Astrocyte (in vitro differentiated cells and primary cell): ENCODE data around the gene PRKG1. TPM values are rescaled to one million over a fixed set of nuclear protein-coding genes. Genes with fewer than 3 reads are reported as not detected.

ENCODE experiments used
- DNase-seq: peaks from one replicate; pipeline ENCODE4 v3.0.0-alpha.2; 2010; ENCODE audit warnings: low read depth
- FAIRE-seq: peaks from 2 replicates; lab custom pipeline; 2011; peaks lifted over from hg19 to GRCh38; lab: Jason Lieb, UNC
- H2AFZ ChIP-seq: 2 replicates; pipeline ENCODE4 v1.6.0; 2012; ENCODE audit warnings: low read depth, low read length, inconsistent platforms
- H3K27ac ChIP-seq: 2 replicates; pipeline ENCODE4 v1.5.1; 2011; ENCODE audit warnings: low read depth, low read length, inconsistent platforms
- H3K27me3 ChIP-seq: 2 replicates; pipeline ENCODE4 v1.6.0; 2011; ENCODE audit warnings: low read length, inconsistent platforms; ENCODE audit not compliant: insufficient read depth
- H3K36me3 ChIP-seq: 2 replicates; pipeline ENCODE4 v1.5.1; 2011; ENCODE audit warnings: low read length, inconsistent platforms; ENCODE audit not compliant: insufficient read depth
- H3K4me1 ChIP-seq: 2 replicates; pipeline ENCODE4 v1.5.1; 2011; ENCODE audit warnings: low read length, inconsistent platforms; ENCODE audit not compliant: insufficient read depth
- H3K4me2 ChIP-seq: 2 replicates; pipeline ENCODE4 v1.6.0; 2012; ENCODE audit warnings: low read length, inconsistent platforms
- H3K4me3 ChIP-seq: 2 replicates; pipeline ENCODE4 v1.5.1; 2011; ENCODE audit warnings: low read depth, mild to moderate bottlenecking, low read length, inconsistent platforms; ENCODE audit not compliant: insufficient read depth
- H3K79me2 ChIP-seq: 2 replicates; pipeline ENCODE4 v1.6.0; 2012; ENCODE audit warnings: mild to moderate bottlenecking, low read length, inconsistent platforms; ENCODE audit not compliant: insufficient read depth
- H3K9ac ChIP-seq: 2 replicates; pipeline ENCODE4 v1.6.0; 2012; ENCODE audit warnings: mild to moderate bottlenecking, low read length, inconsistent platforms
- H3K9me3 ChIP-seq: 2 replicates; pipeline ENCODE4 v1.5.1; 2012; ENCODE audit warnings: low read depth, mild to moderate bottlenecking, low read length, inconsistent platforms; ENCODE audit not compliant: insufficient read depth
- H4K20me1 ChIP-seq: 2 replicates; pipeline ENCODE4 v1.6.0; 2012; ENCODE audit warnings: low read length, inconsistent platforms; ENCODE audit not compliant: insufficient read depth
- H3K27ac Mint-ChIP-seq: one replicate; pipeline ENCODE4 v1.8.0; 2021; ENCODE audit warnings: mild to moderate bottlenecking, mixed read lengths; ENCODE audit not compliant: unreplicated experiment
- H3K27me3 Mint-ChIP-seq: one replicate; pipeline ENCODE4 v1.8.0; 2021; ENCODE audit warnings: low read depth, mixed read lengths; ENCODE audit not compliant: unreplicated experiment
- H3K36me3 Mint-ChIP-seq: one replicate; pipeline ENCODE4 v1.8.0; 2021; ENCODE audit warnings: low read depth, mixed read lengths; ENCODE audit not compliant: unreplicated experiment
- H3K4me1 Mint-ChIP-seq: one replicate; pipeline ENCODE4 v1.8.0; 2021; ENCODE audit warnings: low read depth, mixed read lengths; ENCODE audit not compliant: unreplicated experiment
- H3K4me3 Mint-ChIP-seq: one replicate; pipeline ENCODE4 v1.8.0; 2021; ENCODE audit warnings: mild to moderate bottlenecking, moderate library complexity, mixed read lengths; ENCODE audit not compliant: unreplicated experiment
- H3K9me3 Mint-ChIP-seq: one replicate; pipeline ENCODE4 v1.8.0; 2021; ENCODE audit warnings: mild to moderate bottlenecking, mixed read lengths; ENCODE audit not compliant: unreplicated experiment
- CTCF ChIP-seq: IDR thresholded peaks from 2 replicates; pipeline ENCODE4 v1.5.1; 2011; ENCODE audit warnings: low read depth, mild to moderate bottlenecking, inconsistent platforms, low read length, moderate library complexity; ENCODE audit not compliant: insufficient read depth
- EZH2 ChIP-seq: IDR thresholded peaks from 2 replicates; pipeline ENCODE4 v1.6.1; 2012; ENCODE audit warnings: mild to moderate bottlenecking, low read length, inconsistent platforms; ENCODE audit not compliant: insufficient read depth
- total RNA-seq: library from RNA; stranded (reverse); gene quantifications from 2 replicates; pipeline ENCODE4 v1.2.1, GENCODE V29; 2021

PRKG1 gene
- total RNA-seq, 1 donor from 2014 or later = 3.1 TPM

GRCh38 chr10:52312942-52313255, 1238.6 kb downstream of the PRKG1 start:
- no peak overlapping the region for H3K27ac Mint-ChIP-seq
- H3K4me3 Mint-ChIP-seq = peak overlapping the region; percentile 91
- peak overlapping the region; percentile 89 for H2AFZ ChIP-seq
- H3K9ac ChIP-seq = peak overlapping the region; percentile 89
- peaks cover 28% of the 10 kb centered on the region for H3K27me3 Mint-ChIP-seq
- no peaks in the 10 kb centered on the region for H3K9me3 ChIP-seq
- TF ChIP-seq EZH2 (no peak), CTCF (no peak)
- peaks cover 3% of the 10 kb centered on the region for H3K36me3 ChIP-seq
- H3K4me2 ChIP-seq = peak overlapping the region; percentile 93
- peak overlapping the region; percentile 89 for H3K4me3 ChIP-seq
- peaks cover 20% of the 10 kb centered on the region for H3K4me1 ChIP-seq
- no peak for DNase-seq
- no peaks in the 10 kb centered on the region for H3K27me3 ChIP-seq
- H3K36me3 Mint-ChIP-seq = no peaks in the 10 kb centered on the region
- peaks cover 25% of the 10 kb centered on the region for H3K79me2 ChIP-seq
- H3K9me3 Mint-ChIP-seq = no peaks in the 10 kb centered on the region
- H3K4me1 Mint-ChIP-seq = peaks cover 18% of the 10 kb centered on the region
- no peaks in the 10 kb centered on the region for H4K20me1 ChIP-seq
- H3K27ac ChIP-seq = peak overlapping the region; percentile 84
- FAIRE-seq = no peak

GRCh38 chr10:52313256-52313932, 1239.1 kb downstream of the PRKG1 start:
- H3K27ac Mint-ChIP-seq = peak overlapping the region; percentile 5
- no peaks in the 10 kb centered on the region for H3K9me3 ChIP-seq
- H3K4me3 ChIP-seq = peak overlapping the region; percentile 89
- no peaks in the 10 kb centered on the region for H3K27me3 ChIP-seq
- H3K27ac ChIP-seq = peak overlapping the region; percentile 84
- H3K79me2 ChIP-seq = peaks cover 25% of the 10 kb centered on the region
- peaks cover 25% of the 10 kb centered on the region for H3K4me1 ChIP-seq
- H3K36me3 ChIP-seq = peaks cover 3% of the 10 kb centered on the region
- H3K27me3 Mint-ChIP-seq = peaks cover 28% of the 10 kb centered on the region
- H3K9me3 Mint-ChIP-seq = no peaks in the 10 kb centered on the region
- no peaks in the 10 kb centered on the region for H3K36me3 Mint-ChIP-seq
- H3K4me2 ChIP-seq = peak overlapping the region; percentile 93
- H3K4me3 Mint-ChIP-seq = peak overlapping the region; percentile 91
- no peaks in the 10 kb centered on the region for H4K20me1 ChIP-seq
- FAIRE-seq (no peak), DNase-seq (no peak)
- peak overlapping the region; percentile 89 for H2AFZ ChIP-seq
- H3K9ac ChIP-seq = peak overlapping the region; percentile 89
- TF ChIP-seq CTCF = no peak
- TF ChIP-seq EZH2 = no peak
- peaks cover 23% of the 10 kb centered on the region for H3K4me1 Mint-ChIP-seq
